MG63 (cell line): ENCODE results near the gene ATF2. TPM values are rescaled to one million over a fixed set of nuclear protein-coding genes. Genes with fewer than 3 reads are reported as not detected.
"Not testable (repeated sequence)": the region's sequence is repeated elsewhere in the genome, so short reads cannot be mapped to it uniquely, and the experiment has no call there.

ENCODE experiments used
- DNase-seq: peaks from one replicate; pipeline ENCODE4 v3.0.0-alpha.2; 2020
- H3K27me3 ChIP-seq: fragments of 250-450 bp; sonication (Bioruptor Pico); 2 replicates; pipeline ENCODE4 v1.5.1; 2020; ENCODE audit warnings: mild to moderate bottlenecking, moderate library complexity
- H3K36me3 ChIP-seq: fragments of 250-450 bp; sonication (Bioruptor Pico); 2 replicates; pipeline ENCODE4 v1.5.1; 2020; ENCODE audit warnings: mild to moderate bottlenecking, moderate library complexity
- H3K4me3 ChIP-seq: fragments of 250-450 bp; sonication (Bioruptor Pico); 2 replicates; pipeline ENCODE4 v1.5.1; 2020; ENCODE audit warnings: mild to moderate bottlenecking, moderate library complexity
- H3K9me3 ChIP-seq: fragments of 250-450 bp; sonication (Bioruptor Pico); 2 replicates; pipeline ENCODE4 v1.5.1; 2020; ENCODE audit warnings: mild to moderate bottlenecking, moderate library complexity
- total RNA-seq: library from RNA; depleted of rRNA; stranded (reverse); fragments of >200 nt; shearing (Covaris generic); gene quantifications from 2 replicates; pipeline ENCODE4 v1.2.3, GENCODE V29; 2014; ENCODE audit warnings: low replicate concordance

ATF2 gene
- total RNA-seq, 1 experiment from 2014 or later = 18.4 TPM

DNA sequence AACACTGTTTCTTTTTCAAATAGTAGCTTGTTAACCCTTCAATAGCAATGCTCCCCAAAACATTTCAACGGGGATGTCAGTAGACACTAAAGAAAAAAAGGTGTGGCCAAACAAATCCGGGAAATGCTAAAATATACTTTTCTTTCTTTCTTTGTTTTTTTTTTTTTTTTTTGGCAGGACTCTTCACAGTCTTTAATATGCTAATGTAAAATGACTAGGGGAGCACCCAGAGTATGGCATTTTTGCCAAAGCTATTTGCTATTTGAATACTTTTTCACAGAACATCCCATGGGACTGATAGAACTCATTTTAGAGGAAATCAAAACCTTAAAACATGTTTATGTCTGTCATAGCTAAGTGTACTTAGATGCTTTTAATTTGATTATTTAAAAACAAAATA is 32.1 kb downstream of the ATF2 start:
- Histone ChIP-seq H3K36me3 (peaks cover 15% of the 10 kb centered on the region), H3K4me3 (no peak overlapping the region), H3K27me3 (no peaks in the 10 kb centered on the region), H3K9me3 (no peaks in the 10 kb centered on the region)
- DNase-seq = no peak

DNA sequence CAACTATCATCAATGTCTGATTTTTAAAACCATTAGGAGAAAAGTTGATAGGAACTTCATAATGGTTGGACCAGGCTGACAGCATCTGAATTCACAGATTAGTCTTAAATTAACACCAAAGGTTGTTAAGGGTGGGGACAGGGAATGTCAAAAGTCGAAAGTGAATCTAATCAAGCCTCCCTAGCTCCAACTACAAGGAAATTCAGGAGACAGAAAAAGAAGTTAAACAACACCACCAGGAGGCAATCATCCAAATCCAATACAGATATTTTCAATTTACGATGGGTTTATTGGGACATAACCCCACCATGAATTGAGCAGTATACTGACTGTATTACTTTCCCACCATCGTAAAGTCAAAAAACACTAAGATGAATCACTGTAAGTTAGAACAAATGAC is 32.8 kb downstream of the ATF2 start:
- DNase-seq = no peak
- Histone ChIP-seq H3K9me3 (no peaks in the 10 kb centered on the region), H3K4me3 (no peak overlapping the region), H3K36me3 (peaks cover 15% of the 10 kb centered on the region), H3K27me3 (no peaks in the 10 kb centered on the region)

- Histone ChIP-seq H3K9me3 (no peaks in the 10 kb centered on the region), H3K36me3 (peaks cover 26% of the 10 kb centered on the region), H3K4me3 (no peak overlapping the region), H3K27me3 (no peaks in the 10 kb centered on the region)
- no peak for DNase-seq
Measured at GRCh38 chr2:175131252-175131651, 36.8 kb downstream of the ATF2 start.

DNA sequence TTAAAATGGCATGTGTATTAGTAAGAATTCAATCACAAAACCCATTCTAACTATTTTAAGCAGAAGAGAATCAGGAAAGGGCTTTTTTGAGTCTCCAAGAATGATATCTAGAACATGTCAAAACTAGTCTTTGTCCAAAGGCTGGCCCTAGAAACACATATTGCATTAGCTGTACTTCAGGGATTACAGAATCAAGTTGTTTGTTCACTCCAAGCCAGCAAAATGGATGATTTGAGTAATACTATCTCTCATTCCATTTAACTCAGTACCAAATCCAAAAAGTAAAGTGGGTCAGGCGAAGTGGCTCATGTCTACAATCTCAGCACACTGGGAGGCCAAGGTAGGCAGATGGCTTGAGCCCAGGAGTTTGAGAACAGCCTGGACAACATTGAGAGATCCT is 41.3 kb downstream of the ATF2 start:
- H3K36me3 ChIP-seq = peaks cover 19% of the 10 kb centered on the region
- no peaks in the 10 kb centered on the region for H3K27me3 ChIP-seq
- H3K9me3 ChIP-seq = no peaks in the 10 kb centered on the region
- DNase-seq = no peak
- no peak overlapping the region for H3K4me3 ChIP-seq

DNA sequence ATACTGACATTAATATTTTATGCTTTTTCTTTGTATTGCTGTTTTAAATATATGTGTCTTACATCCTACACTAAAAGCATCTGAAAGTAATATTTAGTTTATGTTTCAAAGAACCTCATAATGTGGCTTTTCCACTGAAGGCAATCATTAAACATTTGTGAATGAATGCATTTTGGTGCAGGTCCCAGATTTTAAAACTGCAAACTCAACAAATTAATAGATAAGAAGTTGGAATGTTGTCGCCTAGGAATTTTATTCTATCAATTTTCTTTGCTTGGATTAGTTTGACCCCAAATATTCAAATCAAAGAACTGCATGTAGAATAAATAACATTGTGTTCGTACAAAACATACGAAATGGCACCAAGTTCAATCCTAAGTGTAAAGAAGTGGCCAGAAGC is 44.7 kb downstream of the ATF2 start:
- H3K36me3 ChIP-seq = peaks cover 9% of the 10 kb centered on the region

DNA sequence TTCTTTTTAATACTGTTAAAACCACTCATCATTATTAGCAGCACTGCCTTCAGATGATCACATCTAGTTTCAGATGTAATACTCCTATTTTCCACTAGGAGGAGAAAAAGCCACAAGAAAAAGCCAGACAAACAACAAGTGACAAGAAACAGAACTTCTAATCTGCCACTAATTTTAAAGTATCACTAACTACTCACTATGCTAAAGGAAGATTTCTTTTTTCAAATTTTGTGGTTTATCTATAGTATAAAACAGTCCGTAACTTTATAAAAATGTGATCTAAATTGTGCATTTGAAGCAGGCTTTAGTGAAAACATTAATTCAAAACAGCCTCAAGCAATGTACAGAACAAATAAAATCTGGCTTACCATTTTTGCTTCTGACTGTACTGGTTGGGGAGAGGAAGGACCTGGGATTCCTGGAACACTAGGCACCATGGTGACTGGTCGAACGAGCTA is 56.8 kb downstream of the ATF2 start:
- H3K27me3 ChIP-seq = no peaks in the 10 kb centered on the region
- H3K36me3 ChIP-seq = peaks cover 42% of the 10 kb centered on the region
- H3K4me3 ChIP-seq = no peak overlapping the region
- no peaks in the 10 kb centered on the region; the same call in 1 of the 2 replicates for H3K9me3 ChIP-seq
- DNase-seq = no peak

More for the DNA sequence above, 44.7 kb downstream of the ATF2 start:
- H3K9me3 ChIP-seq = no peaks in the 10 kb centered on the region
- no peak overlapping the region for H3K4me3 ChIP-seq
- no peaks in the 10 kb centered on the region for H3K27me3 ChIP-seq
- no peak for DNase-seq

DNA sequence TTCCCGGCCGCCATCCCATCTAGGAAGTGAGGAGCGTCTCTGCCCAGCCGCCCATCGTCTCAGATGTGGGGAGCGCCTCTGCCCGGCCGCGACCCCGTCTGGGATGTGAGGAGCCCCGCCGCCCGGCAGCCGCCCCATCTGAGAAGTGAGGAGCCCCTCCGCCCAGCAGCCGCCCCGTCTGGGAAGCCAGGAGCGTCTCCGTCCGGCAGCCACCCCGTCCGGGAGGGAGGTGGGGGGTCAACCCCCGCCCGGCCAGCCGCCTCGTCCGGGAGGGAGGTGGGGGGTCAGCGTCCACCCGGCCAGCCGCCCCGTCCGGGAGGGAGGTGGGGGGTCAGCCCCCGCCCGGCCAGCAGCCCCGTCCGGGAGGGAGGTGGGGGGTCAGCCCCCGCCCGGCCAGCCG is 59.9 kb downstream of the ATF2 start:
- not testable (repeated sequence) for H3K27me3 ChIP-seq, DNase-seq, H3K4me3 ChIP-seq, H3K9me3 ChIP-seq
- peaks cover 39% of the 10 kb centered on the region for H3K36me3 ChIP-seq

- Histone ChIP-seq H3K4me3 (no peak overlapping the region), H3K27me3 (no peaks in the 10 kb centered on the region), H3K9me3 (no peaks in the 10 kb centered on the region; the same call in 1 of the 2 replicates), H3K36me3 (peaks cover 33% of the 10 kb centered on the region)
- no peak for DNase-seq
Measured at GRCh38 chr2:175107146-175107545, 60.9 kb downstream of the ATF2 start.

DNA sequence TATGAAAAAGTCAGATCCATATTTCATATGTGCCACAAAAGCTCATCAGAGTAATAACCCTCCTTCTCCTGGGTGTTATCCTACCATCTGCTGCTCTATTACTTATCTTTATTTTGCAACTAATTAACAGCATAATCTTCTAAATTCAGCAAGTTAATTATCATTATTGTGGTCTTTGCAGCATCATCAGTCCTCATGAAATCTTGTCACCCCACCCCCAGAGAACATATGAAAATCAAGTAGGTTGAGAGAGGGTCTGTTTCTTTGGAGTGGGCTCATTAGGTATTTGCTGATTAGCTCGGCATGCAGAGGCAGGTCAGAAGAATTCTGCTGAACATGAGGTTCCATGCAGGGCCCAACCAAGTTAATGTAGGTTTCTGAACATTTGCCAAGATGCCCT is 64.8 kb downstream of the ATF2 start:
- Histone ChIP-seq H3K4me3 (no peak overlapping the region), H3K36me3 (peaks cover 21% of the 10 kb centered on the region), H3K9me3 (no peaks in the 10 kb centered on the region), H3K27me3 (no peaks in the 10 kb centered on the region)
- DNase-seq = no peak

GRCh38 chr2:175101514-175101913 is 66.5 kb downstream of the ATF2 start:
- no peak overlapping the region for H3K4me3 ChIP-seq
- H3K9me3 ChIP-seq = no peaks in the 10 kb centered on the region
- peaks cover 27% of the 10 kb centered on the region for H3K36me3 ChIP-seq
- H3K27me3 ChIP-seq = no peaks in the 10 kb centered on the region
- no peak for DNase-seq

DNA sequence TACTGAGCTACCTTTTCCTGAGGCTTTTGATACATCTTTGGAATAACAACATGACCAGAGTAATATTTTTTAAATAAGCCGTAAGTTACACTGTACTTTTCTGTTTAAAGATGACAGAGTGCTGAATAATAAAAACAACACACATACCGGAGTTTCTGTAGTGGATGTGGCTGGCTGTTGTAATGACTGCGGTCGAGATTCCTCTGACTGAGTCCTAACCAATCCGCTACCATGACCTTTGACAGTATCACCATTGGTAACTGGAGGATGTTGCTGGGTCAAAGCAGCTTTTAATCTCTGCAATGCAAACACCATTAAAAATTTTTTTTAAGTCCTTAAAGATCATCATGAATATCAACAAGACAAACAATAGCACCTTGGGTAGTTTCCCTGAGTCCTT is 70.7 kb downstream of the ATF2 start:
- no peaks in the 10 kb centered on the region for H3K27me3 ChIP-seq
- no peak overlapping the region for H3K4me3 ChIP-seq
- peak; percentile 2 for DNase-seq
- H3K9me3 ChIP-seq = no peaks in the 10 kb centered on the region
- H3K36me3 ChIP-seq = peaks cover 29% of the 10 kb centered on the region

- H3K4me3 ChIP-seq, H3K27me3 ChIP-seq, H3K9me3 ChIP-seq, DNase-seq: not testable (repeated sequence)
- peaks cover 56% of the 10 kb centered on the region for H3K36me3 ChIP-seq
Measured at GRCh38 chr2:175084117-175084516, 83.9 kb downstream of the ATF2 start.

GRCh38 chr2:175080479-175080878 is 87.5 kb downstream of the ATF2 start:
- H3K36me3 ChIP-seq = peaks cover 48% of the 10 kb centered on the region

DNA sequence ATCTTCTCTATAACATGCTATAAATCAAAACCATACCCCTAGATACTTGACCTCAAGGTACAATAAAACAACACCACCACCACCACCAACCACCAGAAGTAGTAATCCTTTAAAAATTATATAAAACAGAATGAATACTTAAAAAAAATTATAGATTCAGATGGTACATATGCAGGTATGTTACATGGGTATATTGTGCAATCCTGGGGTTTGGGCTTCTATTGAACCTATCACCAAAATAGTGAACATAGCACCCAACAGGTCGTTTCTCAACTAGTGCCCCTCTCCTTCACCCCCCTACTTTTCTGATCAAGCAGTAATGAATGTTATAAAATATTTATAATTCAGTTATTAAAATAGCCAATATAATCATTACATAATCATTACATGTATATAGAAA is 91.7 kb downstream of the ATF2 start:
- H3K9me3 ChIP-seq = no peaks in the 10 kb centered on the region
- no peak overlapping the region for H3K4me3 ChIP-seq
- peaks cover 42% of the 10 kb centered on the region for H3K36me3 ChIP-seq
- DNase-seq = no peak
- no peaks in the 10 kb centered on the region for H3K27me3 ChIP-seq

More at GRCh38 chr2:175080479-175080878, 87.5 kb downstream of the ATF2 start:
- Histone ChIP-seq H3K4me3 (no peak overlapping the region), H3K9me3 (no peaks in the 10 kb centered on the region), H3K27me3 (no peaks in the 10 kb centered on the region)
- no peak for DNase-seq

- H3K9me3 ChIP-seq = no peaks in the 10 kb centered on the region
- no peak overlapping the region for H3K4me3 ChIP-seq
- no peaks in the 10 kb centered on the region for H3K27me3 ChIP-seq
- H3K36me3 ChIP-seq = peaks cover 37% of the 10 kb centered on the region
- DNase-seq = no peak
Measured at GRCh38 chr2:175074478-175074877, 93.5 kb downstream of the ATF2 start.

DNA sequence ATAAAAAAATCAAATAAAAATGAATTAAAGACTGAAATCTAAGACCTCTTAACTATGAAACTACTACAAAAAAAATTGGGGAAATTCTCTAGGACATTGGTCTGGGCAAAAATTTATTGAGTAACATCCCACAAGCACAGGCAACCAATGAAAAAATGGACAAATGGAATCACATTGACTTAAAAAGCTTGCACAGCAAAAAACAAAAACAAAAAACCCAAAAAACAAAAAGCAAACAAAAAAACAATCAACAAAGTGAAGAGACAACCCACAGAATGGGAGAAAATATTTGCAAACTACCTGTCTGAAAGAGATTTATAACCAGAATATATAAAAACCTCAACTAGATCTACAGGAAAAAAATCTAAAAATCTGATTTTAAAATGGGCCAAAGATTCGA is 99.5 kb downstream of the ATF2 start:
- Histone ChIP-seq H3K27me3 (no peaks in the 10 kb centered on the region), H3K9me3 (no peaks in the 10 kb centered on the region), H3K4me3 (no peak overlapping the region), H3K36me3 (peaks cover 30% of the 10 kb centered on the region)
- DNase-seq = no peak

DNA sequence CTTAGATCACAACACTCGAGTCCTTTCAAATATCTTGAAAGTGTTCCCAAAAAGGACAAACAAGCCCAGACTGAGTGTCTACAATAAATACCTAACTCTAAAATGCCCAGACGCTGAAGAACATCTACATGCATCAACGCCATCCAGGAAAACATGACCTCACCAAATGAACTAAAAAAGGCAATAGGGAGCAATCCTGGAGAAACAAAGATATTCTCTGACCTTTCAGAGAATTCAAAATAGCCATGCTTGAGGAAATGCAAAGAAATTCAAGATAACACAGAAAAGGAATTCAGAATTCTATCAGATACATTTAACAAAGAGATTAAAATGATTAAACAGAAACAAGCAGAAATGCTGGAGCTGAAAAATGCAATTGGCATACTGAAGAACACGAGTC is 101.6 kb downstream of the ATF2 start:
- DNase-seq = no peak
- H3K4me3 ChIP-seq = no peak overlapping the region
- peaks cover 26% of the 10 kb centered on the region for H3K36me3 ChIP-seq
- H3K9me3 ChIP-seq = no peaks in the 10 kb centered on the region
- H3K27me3 ChIP-seq = no peaks in the 10 kb centered on the region

- Histone ChIP-seq H3K9me3 (no peaks in the 10 kb centered on the region), H3K4me3 (no peak overlapping the region), H3K36me3 (peaks cover 14% of the 10 kb centered on the region), H3K27me3 (no peaks in the 10 kb centered on the region)
- peak; percentile 4 for DNase-seq
Measured at GRCh38 chr2:175064797-175065196, 103.2 kb downstream of the ATF2 start.

DNA sequence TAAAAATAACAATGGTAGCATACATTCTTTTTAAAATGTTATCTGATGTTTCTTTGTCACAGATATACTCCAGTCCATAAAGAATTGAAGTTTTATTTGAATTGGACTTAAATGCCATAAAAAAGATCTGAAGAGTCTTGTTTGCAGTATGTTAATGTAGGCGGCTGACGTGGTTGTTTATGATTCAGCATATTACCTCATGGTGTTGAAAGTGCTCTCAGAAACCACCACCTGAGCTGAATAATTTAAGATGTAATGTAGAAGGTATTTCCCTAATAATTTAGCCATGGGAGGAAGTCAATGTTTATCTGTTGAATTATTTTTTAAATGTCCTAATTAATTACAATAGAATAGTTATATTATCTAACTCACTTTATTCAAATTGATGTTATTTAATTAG is 104.3 kb downstream of the ATF2 start:
- no peak for DNase-seq
- no peaks in the 10 kb centered on the region for H3K9me3 ChIP-seq
- H3K27me3 ChIP-seq = no peaks in the 10 kb centered on the region
- H3K4me3 ChIP-seq = no peak overlapping the region
- peaks cover 14% of the 10 kb centered on the region for H3K36me3 ChIP-seq
